IPS-11a (cell line): Measurements from ENCODE around the gene PAQR7.

Source experiments
- H3K4me3 ChIP-seq: one replicate; pipeline ENCODE4 v1.5.1; 2013; ENCODE audit warnings: low read depth, low read length, control low read depth

PAQR7 gene

GRCh38 chr1:25903986-25904385 lies 28.5 kb upstream of the PAQR7 start:
- H3K4me3 ChIP-seq = no peak overlapping the region

DNA sequence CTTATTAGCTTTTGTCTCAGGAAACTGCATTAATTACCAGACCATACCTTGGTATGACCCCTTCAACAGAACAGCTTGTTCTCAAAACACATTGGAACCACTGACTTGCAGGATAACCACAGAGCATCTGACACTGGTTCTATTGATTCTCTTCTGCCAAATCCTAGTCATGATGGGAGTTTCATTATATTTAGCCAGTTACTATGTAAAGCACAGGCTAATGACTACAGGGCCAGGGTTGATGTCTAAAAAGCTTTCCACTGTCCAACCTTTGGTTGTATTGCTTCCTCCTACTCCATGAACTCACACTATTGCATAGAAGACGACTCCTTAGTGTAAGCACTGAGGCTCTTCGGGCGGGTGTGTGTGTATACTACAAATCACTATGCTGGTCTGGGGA lies 27.0 kb upstream of the PAQR7 start:
- H3K4me3 ChIP-seq = no peak overlapping the region

DNA sequence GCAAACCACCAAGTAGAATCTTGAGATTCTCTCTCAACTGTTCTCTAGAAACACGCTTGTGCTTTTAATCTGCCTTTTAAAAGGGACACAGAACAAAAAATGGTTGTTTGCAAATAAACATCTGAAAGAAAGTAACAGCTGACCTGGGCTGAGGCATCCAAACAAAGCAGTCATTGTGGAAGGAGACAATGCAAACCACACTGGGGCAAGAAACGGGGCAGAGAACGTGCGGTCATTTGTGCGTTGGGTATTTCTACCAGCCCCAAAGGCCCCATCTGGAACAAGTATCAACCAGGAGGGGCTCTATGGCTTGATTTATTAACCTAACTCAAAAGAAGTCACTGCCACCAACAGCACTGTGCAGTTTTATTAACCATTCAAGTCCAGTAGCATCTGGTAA lies 24.7 kb upstream of the PAQR7 start:
- no peak overlapping the region for H3K4me3 ChIP-seq

DNA sequence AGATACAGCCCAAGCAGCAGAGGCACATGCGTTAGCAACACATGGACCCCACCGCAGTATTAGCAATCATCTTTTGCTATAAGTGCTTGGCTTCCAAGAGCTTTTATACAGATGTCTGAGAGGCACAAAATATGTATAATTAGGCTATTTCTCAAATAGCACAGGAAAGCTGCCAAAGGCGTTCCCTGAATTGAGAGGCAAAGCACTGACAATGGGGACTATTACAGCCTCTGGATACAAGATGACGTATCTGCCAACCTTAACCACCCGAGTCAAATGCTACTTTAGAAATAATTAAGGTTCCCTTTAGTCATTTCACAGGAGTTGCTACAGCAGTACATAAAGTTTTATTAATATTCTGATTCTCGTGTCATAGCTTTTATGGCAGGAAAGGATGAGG lies 24.3 kb upstream of the PAQR7 start:
- H3K4me3 ChIP-seq = no peak overlapping the region

GRCh38 chr1:25898223-25899015 lies 22.9 kb upstream of the PAQR7 start:
- no peak overlapping the region for H3K4me3 ChIP-seq

DNA sequence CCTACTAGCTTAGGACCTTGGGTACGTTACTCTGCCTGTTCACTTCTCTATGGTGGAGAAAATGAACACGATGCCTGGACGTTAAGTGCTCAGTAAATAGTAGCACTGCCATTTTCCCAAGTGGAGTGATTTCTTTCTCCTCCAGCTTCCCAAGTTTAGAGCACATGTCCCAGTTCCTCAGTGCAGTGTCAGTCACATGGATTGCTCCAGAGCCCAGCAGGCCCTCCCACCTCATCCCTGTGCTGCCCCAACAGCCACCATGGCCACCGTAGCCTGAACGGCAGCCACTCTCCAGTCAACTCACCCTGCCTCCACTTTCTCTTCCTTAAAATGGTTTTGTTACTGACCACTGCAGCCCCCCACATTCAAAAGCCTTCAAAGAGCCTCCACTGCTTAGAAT lies 22.2 kb upstream of the PAQR7 start:
- no peak overlapping the region for H3K4me3 ChIP-seq

GRCh38 chr1:25896266-25896665 lies 20.8 kb upstream of the PAQR7 start:
- no peak overlapping the region for H3K4me3 ChIP-seq

- no peak overlapping the region for H3K4me3 ChIP-seq
Observed at GRCh38 chr1:25895365-25895990, 20.0 kb upstream of the PAQR7 start.

GRCh38 chr1:25893116-25893515 lies 17.6 kb upstream of the PAQR7 start:
- H3K4me3 ChIP-seq = no peak overlapping the region

DNA sequence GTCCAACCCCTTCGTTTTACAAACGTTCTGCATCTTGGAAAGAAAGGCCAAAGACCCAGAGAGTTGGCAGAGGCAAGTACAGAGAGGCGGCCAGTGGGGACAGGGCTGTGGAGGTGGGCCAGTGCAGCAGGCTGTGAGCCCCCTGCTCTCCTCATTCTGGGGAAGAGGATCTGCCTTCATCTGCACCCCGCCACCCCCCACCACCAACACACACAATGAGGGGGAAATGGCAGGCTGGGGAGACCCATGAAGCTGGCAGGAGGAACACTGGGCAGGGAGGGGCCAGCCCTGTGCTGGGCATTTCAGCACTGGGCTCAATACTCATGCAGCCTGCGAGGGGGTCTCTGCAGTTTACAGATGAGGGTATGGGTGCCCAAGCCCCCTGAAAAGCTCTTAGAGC lies 16.1 kb upstream of the PAQR7 start:
- H3K4me3 ChIP-seq = no peak overlapping the region

- H3K4me3 ChIP-seq = no peak overlapping the region
Observed at GRCh38 chr1:25890239-25891034, 14.9 kb upstream of the PAQR7 start.

DNA sequence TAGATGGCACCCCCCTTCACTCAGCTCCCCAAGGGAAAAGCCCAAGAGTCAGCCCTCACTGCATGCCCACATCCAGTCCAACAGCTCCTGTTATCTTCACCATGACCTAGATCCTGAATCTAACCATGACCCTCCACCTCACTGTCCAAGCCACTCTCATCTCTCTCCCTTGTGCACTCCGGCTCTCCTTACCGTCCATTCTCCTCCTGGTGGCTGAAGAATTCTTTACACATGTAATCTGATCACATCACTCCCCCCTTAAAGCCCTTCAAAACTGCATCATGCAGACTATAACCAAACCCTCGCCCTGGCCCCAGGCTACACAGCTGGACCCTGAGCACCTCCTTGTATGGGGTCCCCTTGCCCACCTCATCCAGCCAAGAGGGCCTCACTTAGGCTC lies 14.0 kb upstream of the PAQR7 start:
- no peak overlapping the region for H3K4me3 ChIP-seq

DNA sequence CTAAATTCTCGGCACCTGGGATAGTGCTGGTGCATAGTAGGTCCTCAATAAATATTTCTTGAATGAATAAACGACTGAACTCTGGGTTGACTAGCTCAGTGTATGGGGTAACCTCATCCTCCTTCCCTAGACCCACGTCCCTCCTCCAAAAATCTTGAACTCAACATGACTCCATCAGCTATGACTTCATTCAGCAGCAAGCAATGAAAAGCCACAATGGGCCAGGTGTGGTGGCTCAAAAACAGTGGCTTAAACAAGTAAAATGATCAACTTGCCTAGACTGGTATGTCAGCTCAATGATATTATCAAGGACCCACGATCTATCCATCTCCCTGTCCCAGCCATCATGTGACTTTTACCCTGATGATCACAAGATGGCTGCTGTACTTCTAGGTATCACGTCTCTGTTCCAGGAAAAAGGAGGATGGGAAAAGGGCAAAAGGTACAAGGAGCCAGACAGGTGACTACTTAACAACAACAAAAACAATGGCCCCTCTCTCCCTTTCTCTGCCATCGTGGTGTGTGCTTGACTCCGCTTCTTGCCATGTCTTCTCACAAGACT lies 13.0 kb upstream of the PAQR7 start:
- no peak overlapping the region for H3K4me3 ChIP-seq

- no peak overlapping the region for H3K4me3 ChIP-seq
Observed at GRCh38 chr1:25885602-25886001, 10.1 kb upstream of the PAQR7 start.

- H3K4me3 ChIP-seq = no peak overlapping the region
Observed at GRCh38 chr1:25881266-25881665, 5.8 kb upstream of the PAQR7 start.

DNA sequence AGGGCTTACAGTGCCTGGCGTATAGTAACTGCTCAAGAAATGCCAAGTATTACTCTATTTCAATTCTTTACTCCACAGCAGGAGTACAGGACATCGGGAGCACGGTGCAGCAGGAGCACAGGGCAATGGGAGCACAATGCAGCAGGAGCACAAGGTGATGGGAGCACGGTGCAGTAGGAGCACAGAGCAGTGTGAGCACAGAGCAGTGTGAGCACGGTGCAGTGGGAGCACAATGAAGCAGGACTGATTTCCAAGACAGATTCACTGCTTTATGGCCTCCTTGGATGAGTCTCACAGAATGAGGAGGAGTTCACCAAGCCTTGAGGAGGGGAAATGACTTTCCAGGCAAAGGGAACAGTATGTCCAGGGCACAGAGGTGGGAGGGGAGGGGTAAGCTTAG lies 5.0 kb upstream of the PAQR7 start:
- H3K4me3 ChIP-seq = no peak overlapping the region

GRCh38 chr1:25879675-25880074 lies 4.2 kb upstream of the PAQR7 start:
- H3K4me3 ChIP-seq = no peak overlapping the region

DNA sequence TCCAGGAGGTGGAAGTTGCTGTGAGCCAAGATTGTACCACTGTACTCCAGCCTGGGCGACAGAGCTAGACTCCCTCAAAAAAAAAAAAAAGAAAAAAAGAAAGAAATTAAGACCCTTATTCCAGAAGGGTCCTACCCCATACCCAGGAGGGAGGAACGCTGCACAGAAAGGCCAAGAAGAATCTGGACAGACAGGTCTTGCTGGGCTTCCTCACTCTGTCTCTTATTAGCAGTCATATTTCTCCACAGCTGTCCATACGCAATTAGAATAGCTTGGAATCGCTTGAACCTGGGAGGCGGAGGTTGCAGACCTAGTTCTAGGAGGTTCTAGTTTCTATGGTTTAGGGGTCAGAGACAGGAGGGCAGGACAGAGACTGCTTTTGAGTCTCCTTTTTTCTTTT lies 3.2 kb upstream of the PAQR7 start:
- no peak overlapping the region for H3K4me3 ChIP-seq

GRCh38 chr1:25877155-25877554 lies 1.6 kb upstream of the PAQR7 start:
- H3K4me3 ChIP-seq = no peak overlapping the region

- H3K4me3 ChIP-seq = no peak overlapping the region
Observed at GRCh38 chr1:25876693-25877077, 1.2 kb upstream of the PAQR7 start.

DNA sequence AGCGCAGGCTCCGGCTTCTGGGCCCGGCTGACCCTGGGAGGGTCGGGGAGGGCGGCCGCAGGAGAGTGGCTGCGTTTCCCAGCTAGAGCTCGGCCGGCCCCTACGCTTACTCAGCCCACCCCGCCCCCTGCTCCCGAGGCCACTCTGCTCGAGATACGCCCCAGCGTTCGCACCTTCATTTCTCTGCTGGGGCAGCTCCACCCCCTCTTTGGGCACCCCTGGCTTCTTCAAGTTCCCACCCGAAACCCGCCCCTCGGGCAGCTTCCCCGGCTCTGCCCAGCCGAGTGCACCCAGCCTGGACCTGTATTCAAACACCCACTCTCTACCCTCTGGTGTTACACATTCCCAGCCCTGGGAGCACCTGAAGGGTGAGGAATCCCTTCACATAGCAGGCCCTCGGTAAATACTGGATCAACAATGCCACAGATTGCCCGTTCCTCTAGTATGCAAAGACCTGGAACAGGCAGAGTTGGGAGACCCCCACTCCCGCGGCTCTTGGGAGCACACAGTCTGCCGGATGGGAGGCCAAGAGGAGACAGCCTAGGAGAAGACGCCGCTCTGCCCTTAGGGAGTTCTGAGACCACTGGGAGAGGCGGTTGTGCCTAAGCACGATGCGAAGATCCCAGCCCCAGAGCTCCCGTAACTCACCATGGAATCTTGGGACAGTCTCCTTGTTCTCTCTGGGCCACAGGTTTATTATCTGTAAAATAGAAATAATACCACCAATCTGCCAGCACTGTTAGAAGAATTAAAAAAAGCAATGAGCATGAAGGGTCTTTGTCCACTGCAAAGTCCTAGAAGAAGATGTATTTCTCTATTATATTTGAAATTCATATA lies 566 bp upstream of the PAQR7 start:
- H3K4me3 ChIP-seq = peak overlapping the region; percentile 29
